Activated CD4-positive, CD25-positive, alpha-beta regulatory T cell (primary cell): ENCODE results near the gene COL1A2.

Experiments
- DNase-seq, 4 experiments: peaks; one replicate each; lab custom pipeline; 2025; lab: John Stamatoyannopoulos, UW

The COL1A2 gene

GRCh38 chr7:94434042-94434441 lies 39.3 kb downstream of the COL1A2 start:
- DNase-seq = no peak

GRCh38 chr7:94436018-94436604 lies 41.4 kb downstream of the COL1A2 start:
- peak; percentile 3 to 13 (median 10) for DNase-seq

GRCh38 chr7:94436700-94437099 lies 42.0 kb downstream of the COL1A2 start:
- no peak for DNase-seq

- no peak for DNase-seq
These were observed 45.2 kb downstream of the COL1A2 start for GRCh38 chr7:94439893-94440381.

- DNase-seq = no peak
These were observed 45.9 kb downstream of the COL1A2 start for GRCh38 chr7:94440451-94441039.

- no peak for DNase-seq
These were observed 46.4 kb downstream of the COL1A2 start for GRCh38 chr7:94441138-94441537.

- no peak for DNase-seq
These were observed 47.9 kb downstream of the COL1A2 start for GRCh38 chr7:94442639-94443038.

GRCh38 chr7:94444813-94445212 lies 50.1 kb downstream of the COL1A2 start:
- DNase-seq = no peak

GRCh38 chr7:94445696-94446194 lies 51.0 kb downstream of the COL1A2 start:
- no peak for DNase-seq

- DNase-seq = no peak
These were observed 51.6 kb downstream of the COL1A2 start for GRCh38 chr7:94446308-94446707.

GRCh38 chr7:94449151-94449725 lies 54.5 kb downstream of the COL1A2 start:
- no peak for DNase-seq

GRCh38 chr7:94450044-94450697 lies 55.5 kb downstream of the COL1A2 start:
- DNase-seq = no peak

- DNase-seq = no peak
These were observed 56.5 kb downstream of the COL1A2 start for GRCh38 chr7:94451187-94451586.

- DNase-seq = no peak
These were observed 57.5 kb downstream of the COL1A2 start for GRCh38 chr7:94452239-94452638.

GRCh38 chr7:94453898-94454297 lies 59.2 kb downstream of the COL1A2 start:
- DNase-seq = no peak

GRCh38 chr7:94458041-94458440 lies 63.3 kb downstream of the COL1A2 start:
- no peak for DNase-seq

GRCh38 chr7:94466516-94466915 lies 71.8 kb downstream of the COL1A2 start:
- DNase-seq = no peak

GRCh38 chr7:94471604-94472003 lies 76.9 kb downstream of the COL1A2 start:
- DNase-seq = no peak

GRCh38 chr7:94472608-94473007 lies 77.9 kb downstream of the COL1A2 start:
- DNase-seq = no peak

- no peak for DNase-seq
These were observed 81.7 kb downstream of the COL1A2 start for GRCh38 chr7:94476251-94476840.

GRCh38 chr7:94477878-94478277 lies 83.2 kb downstream of the COL1A2 start:
- no peak for DNase-seq

- DNase-seq = no peak
These were observed 84.0 kb downstream of the COL1A2 start for GRCh38 chr7:94478648-94479214.
